ENCODE results near the gene RIN2. TPM values are rescaled to one million over a fixed set of nuclear protein-coding genes. Genes with fewer than 3 reads are reported as not detected.

The RIN2 gene
- polyA plus RNA-seq, 1 donor (not counting 4 experiments of a cell fraction or from before 2014, with no cell fraction given), result 40.1 TPM

GRCh38 chr20:19789009-19789408 lies 31.0 kb downstream of the RIN2 start:
- no peaks in the 10 kb centered on the region for H4K20me1 ChIP-seq (ENCODE audit: control insufficient read depth, extremely low read depth, insufficient read depth, low read length)
- no peak overlapping the region for H3K9ac ChIP-seq (ENCODE audit: control insufficient read depth, extremely low read depth, insufficient read depth, low read length)
- dilution Hi-C loops (cut with MboI; ENCODE audit: extremely low pct_ligation_motif_present, low sequenced_read_pairs), result no loop called here
- no peak for DNase-seq (ENCODE audit: low read depth, low spot score)
- no peaks in the 10 kb centered on the region for H3K9me1 ChIP-seq (ENCODE audit: control insufficient read depth, extremely low read depth, insufficient read depth, low read length)
- no peaks in the 10 kb centered on the region for H3K79me2 ChIP-seq (ENCODE audit: control insufficient read depth, insufficient read depth, low read length)
- no peaks in the 10 kb centered on the region for H3K27me3 ChIP-seq (ENCODE audit: control insufficient read depth, extremely low read depth, insufficient read depth, low read length)
- H3K4me2 ChIP-seq (ENCODE audit: control insufficient read depth, extremely low read depth, insufficient read depth, low read depth, low read length), result no peak overlapping the region
- FAIRE-seq, result no peak
- no peak overlapping the region for H3K27ac ChIP-seq (ENCODE audit: control insufficient read depth, insufficient read depth, low read length)
- peaks cover 31% of the 10 kb centered on the region for H3K4me1 ChIP-seq (ENCODE audit: control insufficient read depth, extremely low read depth, insufficient read depth, low read length)
- no peaks in the 10 kb centered on the region for H3K9me3 ChIP-seq (ENCODE audit: control insufficient read depth, low read depth, low read length)
- H3K36me3 ChIP-seq (ENCODE audit: control insufficient read depth in 2 of 2, extremely low read depth in 1 of 2, insufficient read depth in 2 of 2, low read length in 2 of 2), result no peaks in the 10 kb centered on the region
- TF ChIP-seq EZH2 (IDR thresholded peaks at IDR 0.05; ENCODE audit: low read length), result no peak
- TF ChIP-seq CTCF (optimal IDR thresholded peaks at IDR 0.05 in 1 of 3, IDR thresholded peaks at IDR 0.05 in 1 of 3, conservative IDR thresholded peaks at IDR 0.05 in 1 of 3; ENCODE audit: extremely low read depth in 1 of 3, insufficient read depth in 2 of 3, low read length in 3 of 3), result peak in 1 of 3 experiments; percentile 41
- H3K4me3 ChIP-seq (ENCODE audit: control insufficient read depth in 2 of 3, extremely low read depth in 1 of 3, insufficient read depth in 2 of 3, low read depth in 1 of 3, low read length in 3 of 3), result no peak overlapping the region
- no peak overlapping the region for H2AFZ ChIP-seq (ENCODE audit: control insufficient read depth, low read length)

- FAIRE-seq (no peak), DNase-seq (ENCODE audit: low read depth, low spot score) (no peak)
- no peak overlapping the region for H3K9ac ChIP-seq (ENCODE audit: control insufficient read depth, extremely low read depth, insufficient read depth, low read length)
- no peaks in the 10 kb centered on the region for H3K9me1 ChIP-seq (ENCODE audit: control insufficient read depth, extremely low read depth, insufficient read depth, low read length)
- H3K4me2 ChIP-seq (ENCODE audit: control insufficient read depth, extremely low read depth, insufficient read depth, low read depth, low read length), result no peak overlapping the region
- H3K27ac ChIP-seq (ENCODE audit: control insufficient read depth, insufficient read depth, low read length), result no peak overlapping the region
- dilution Hi-C loops (cut with MboI; ENCODE audit: extremely low pct_ligation_motif_present, low sequenced_read_pairs), result no loop called here
- TF ChIP-seq CTCF (optimal IDR thresholded peaks at IDR 0.05 in 1 of 3, IDR thresholded peaks at IDR 0.05 in 1 of 3, conservative IDR thresholded peaks at IDR 0.05 in 1 of 3; ENCODE audit: extremely low read depth in 1 of 3, insufficient read depth in 2 of 3, low read length in 3 of 3) (peak in 2 of 3 experiments; percentile 13 to 38), EZH2 (IDR thresholded peaks at IDR 0.05; ENCODE audit: low read length) (no peak)
- H3K4me3 ChIP-seq (ENCODE audit: control insufficient read depth in 2 of 3, extremely low read depth in 1 of 3, insufficient read depth in 2 of 3, low read depth in 1 of 3, low read length in 3 of 3), result no peak overlapping the region
- no peaks in the 10 kb centered on the region for H3K27me3 ChIP-seq (ENCODE audit: control insufficient read depth, extremely low read depth, insufficient read depth, low read length)
- no peaks in the 10 kb centered on the region for H3K36me3 ChIP-seq (ENCODE audit: control insufficient read depth in 2 of 2, extremely low read depth in 1 of 2, insufficient read depth in 2 of 2, low read length in 2 of 2)
- H2AFZ ChIP-seq (ENCODE audit: control insufficient read depth, low read length), result no peak overlapping the region
- no peaks in the 10 kb centered on the region for H4K20me1 ChIP-seq (ENCODE audit: control insufficient read depth, extremely low read depth, insufficient read depth, low read length)
- no peaks in the 10 kb centered on the region for H3K9me3 ChIP-seq (ENCODE audit: control insufficient read depth, low read depth, low read length)
- peaks cover 27% of the 10 kb centered on the region for H3K4me1 ChIP-seq (ENCODE audit: control insufficient read depth, extremely low read depth, insufficient read depth, low read length)
- no peaks in the 10 kb centered on the region for H3K79me2 ChIP-seq (ENCODE audit: control insufficient read depth, insufficient read depth, low read length)
Measured at GRCh38 chr20:19789446-19789845, 31.4 kb downstream of the RIN2 start.

Measured in keratinocyte (primary cell).